Measurements from ENCODE around the gene CRISPLD2.
"Not testable (repeated sequence)": the region's sequence is repeated elsewhere in the genome, so short reads cannot be mapped to it uniquely, and the experiment has no call there.

The CRISPLD2 gene

GRCh38 chr16:84823926-84824325, 4.1 kb downstream of the CRISPLD2 start:
- no peak for DNase-seq

DNA sequence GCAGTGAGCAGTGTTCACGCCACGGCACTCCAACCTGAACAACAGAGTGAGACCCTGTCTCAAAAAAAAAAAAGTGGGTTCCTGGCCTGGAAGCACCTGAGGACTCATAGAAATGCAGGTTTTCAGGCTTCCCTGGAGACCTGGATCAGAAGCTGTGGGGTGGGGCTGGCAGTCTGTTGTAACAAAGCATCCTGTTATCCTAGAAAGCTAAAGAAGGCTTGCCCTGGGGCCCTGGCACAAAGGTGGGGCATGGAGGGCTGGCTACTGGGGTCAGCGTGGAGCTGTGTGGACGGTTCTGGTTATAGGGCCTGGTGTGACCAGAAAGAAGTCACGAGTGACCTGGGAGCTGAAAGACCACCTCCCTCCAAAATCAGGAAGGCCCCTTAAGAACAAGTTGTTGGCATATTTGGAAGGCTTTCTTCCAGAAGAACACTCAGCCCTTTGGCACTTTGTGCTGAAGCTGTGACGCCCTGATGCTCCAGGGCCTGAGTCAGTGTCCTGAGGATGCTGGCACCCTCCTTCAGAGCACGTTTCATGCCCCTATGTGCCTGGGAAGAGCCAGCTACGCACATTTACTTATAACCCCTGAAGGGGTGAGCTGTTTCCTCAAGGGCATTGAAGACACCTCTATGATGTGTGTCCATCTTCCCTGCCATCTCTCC, 6.2 kb downstream of the CRISPLD2 start:
- no peak for DNase-seq

- no peak for DNase-seq
Measured at GRCh38 chr16:84826558-84826941, 6.8 kb downstream of the CRISPLD2 start.

GRCh38 chr16:84827131-84827574, 7.4 kb downstream of the CRISPLD2 start:
- DNase-seq: no peak

DNA sequence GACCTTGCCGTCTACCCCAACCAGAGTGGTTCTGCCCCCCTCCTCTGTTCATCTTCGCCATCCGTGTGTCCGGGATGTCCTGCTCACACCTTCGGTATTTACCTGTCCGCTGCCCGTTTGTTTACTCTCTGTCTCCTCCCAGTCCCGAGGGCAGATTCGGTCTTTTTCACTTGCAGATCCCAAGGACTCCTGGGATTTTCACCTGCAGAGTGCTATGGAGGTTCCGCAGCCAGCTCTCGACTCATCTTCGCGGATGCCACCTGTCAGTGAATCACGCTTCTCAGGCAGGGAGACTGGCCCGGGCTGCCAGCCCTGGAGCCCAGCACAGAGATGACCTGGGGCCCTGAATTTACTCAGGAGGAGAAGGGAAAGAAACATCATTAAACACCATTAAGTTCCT, 8.1 kb downstream of the CRISPLD2 start:
- DNase-seq: no peak

- no peak for DNase-seq
Measured at GRCh38 chr16:84828322-84828721, 8.5 kb downstream of the CRISPLD2 start.

GRCh38 chr16:84829168-84829965, 9.6 kb downstream of the CRISPLD2 start:
- no peak for DNase-seq

DNA sequence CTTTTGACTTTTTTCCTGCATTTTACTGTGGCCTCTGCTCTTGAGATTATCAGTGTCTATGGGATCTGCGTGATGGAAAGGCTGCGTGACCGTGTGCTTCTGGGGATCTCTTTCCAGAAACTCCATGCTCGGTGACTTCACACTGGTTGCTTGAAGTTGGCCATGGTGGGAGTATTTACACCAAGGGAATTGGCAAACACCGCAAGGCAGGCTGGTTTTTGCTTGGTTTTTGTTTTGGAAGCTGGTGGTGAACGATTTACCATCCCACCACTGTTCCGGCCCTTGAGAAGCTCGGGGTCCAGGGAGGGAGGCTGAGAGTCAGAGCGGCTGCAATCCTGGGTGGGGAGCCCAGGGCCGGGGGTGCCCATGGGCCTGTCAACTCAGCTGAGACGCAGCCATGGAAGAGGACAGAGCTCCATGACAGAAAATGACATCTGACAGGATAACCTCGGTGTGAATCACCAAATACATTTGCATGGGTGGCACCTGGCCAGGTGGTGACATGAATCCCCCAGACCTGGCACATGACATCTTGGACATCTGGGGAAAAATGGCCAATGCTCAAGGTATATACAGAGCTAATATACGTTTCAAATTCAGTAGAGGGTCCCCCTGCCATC, 11.1 kb downstream of the CRISPLD2 start:
- no peak for DNase-seq

DNA sequence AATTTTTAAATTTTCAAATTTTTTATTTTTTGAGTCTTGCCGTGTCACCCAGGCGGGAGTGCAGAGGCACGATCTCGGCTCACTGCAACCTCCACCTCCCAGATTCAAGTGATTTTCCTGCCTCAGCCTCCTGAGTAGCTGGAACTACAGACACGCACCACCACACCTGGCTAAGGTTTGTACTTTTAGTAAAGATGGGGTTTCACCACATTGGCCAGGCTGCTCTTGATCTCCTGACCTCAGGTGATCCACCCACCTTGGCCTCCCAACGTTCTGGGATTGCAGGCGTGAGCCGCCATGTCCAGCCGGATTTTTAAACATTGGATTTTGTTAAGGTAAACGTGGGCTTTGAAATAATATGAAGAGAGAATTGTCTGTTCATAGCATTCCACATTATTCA, 11.9 kb downstream of the CRISPLD2 start:
- DNase-seq: not testable (repeated sequence)

- no peak for DNase-seq
Measured at GRCh38 chr16:84832488-84833143, 12.8 kb downstream of the CRISPLD2 start.

GRCh38 chr16:84833144-84833500, 13.3 kb downstream of the CRISPLD2 start:
- no peak for DNase-seq

DNA sequence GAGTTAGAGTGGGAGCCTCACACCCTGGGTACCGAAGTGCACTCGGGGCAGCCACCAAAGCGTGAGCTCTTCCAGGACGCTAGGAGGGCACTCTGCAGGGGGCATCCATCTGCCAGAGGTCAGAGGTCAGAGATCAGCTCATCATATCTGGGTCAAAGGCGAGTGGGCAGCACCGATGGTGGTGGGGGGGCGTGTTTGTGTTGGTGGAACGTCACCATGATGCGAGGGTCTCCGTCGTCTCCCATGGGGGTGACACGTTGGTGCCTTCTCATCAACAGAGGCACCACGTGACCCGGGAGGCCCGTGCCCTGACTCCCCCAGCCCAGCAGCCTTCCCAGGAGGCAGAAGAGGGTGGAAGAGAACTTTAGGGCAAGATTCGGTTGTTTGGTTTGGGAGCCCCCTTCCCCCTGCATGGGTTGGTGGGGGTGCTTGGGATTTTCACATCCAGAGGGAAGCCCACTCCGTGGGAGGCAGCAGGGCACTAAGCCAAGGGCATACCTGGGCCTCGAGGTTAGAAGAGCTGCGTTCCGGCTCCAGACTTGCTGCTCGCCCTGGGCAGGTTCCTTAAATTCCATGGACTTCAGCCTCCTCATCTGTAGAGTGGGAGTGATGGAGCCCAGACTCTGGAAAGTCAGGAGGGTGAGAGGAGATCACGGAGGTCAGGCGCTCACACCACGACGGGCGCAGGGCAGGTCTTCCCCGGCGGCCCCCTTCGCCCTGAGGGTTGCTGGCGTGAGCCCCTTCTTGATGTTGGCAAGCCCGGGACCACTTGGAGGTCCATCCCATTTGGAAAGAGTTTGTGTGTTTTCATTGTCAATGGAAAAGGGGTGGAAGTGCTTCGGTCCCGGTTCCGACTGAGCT, 14.0 kb downstream of the CRISPLD2 start:
- no peak for DNase-seq

DNA sequence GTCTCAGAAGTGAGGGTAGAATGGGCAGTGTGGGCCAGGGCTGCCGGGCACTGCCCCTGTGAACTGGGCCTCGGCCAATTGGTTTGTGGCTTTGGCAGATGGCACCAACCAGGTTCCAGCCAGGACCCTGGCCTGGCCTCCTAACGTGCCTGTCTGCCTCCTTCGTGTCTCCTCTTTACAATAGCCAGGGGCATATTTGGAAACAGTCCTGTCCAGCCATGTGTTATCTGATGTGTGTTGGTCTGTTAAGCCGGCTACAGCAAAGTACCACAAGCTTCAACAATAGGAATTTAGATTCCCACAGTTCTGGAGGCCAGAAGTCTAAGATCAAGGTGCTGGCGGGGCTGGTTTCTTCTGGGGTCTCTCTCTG, 14.6 kb downstream of the CRISPLD2 start:
- no peak for DNase-seq

DNA sequence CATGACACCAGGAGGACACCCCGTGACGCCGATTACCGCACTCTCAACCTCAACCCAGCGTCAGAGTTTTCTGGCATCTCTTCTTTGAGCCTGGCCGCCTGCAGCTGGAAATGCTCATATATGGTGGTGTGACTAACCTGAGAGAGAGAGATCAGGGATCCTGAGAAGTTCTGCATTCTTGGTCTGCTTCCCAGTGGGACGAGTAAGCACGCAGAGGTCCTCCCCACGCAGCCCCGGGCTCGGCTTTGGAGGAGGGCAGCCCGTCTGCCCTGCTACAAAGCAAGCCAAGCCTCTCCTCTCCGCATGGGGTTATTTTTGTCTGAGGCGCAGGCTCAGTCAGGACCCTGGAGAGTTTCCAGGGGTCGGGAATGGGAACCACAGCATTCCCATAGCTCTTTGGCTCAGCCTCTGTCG, 16.5 kb downstream of the CRISPLD2 start:
- DNase-seq: no peak

DNA sequence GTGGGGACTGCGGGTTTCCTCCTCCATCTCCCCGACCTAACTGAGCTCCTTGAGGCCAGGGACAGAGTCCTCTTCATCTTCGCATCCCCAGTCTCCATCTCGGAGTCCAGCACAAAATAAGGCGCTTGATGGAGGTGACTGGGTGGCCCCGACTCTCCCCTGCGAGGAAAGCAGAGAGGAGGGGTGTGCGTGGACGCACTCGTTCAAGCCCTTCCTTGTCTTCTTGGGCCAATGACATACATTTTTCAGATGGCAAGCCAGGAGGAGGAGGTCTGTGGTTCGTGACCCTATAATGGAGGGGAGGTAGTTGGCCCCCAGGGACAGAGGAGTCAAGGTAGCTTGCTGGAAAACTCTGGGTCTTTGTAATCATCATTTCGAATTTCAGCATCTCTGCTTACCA, 17.2 kb downstream of the CRISPLD2 start:
- DNase-seq: no peak

GRCh38 chr16:84838383-84838948, 18.7 kb downstream of the CRISPLD2 start:
- no peak for DNase-seq

DNA sequence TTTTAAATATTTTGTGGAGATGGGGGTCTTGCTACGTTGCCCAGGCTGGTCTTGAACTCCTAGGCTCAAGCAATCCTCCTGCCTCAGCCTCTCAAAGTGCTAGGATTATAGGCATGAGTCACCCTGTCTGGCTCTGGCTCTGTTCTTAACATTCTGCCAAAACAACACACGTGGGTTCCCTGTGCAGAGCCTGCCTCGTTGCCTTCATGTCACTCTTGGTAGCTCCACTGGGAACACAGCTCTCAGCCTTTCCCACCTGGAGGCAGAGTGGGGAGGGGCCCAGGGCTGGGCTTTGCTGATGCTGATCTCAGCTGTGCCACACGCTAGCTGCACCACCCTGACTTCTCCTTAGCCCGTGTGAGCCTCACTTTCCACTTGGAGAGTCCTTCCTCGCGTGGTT, 19.3 kb downstream of the CRISPLD2 start:
- no peak for DNase-seq

DNA sequence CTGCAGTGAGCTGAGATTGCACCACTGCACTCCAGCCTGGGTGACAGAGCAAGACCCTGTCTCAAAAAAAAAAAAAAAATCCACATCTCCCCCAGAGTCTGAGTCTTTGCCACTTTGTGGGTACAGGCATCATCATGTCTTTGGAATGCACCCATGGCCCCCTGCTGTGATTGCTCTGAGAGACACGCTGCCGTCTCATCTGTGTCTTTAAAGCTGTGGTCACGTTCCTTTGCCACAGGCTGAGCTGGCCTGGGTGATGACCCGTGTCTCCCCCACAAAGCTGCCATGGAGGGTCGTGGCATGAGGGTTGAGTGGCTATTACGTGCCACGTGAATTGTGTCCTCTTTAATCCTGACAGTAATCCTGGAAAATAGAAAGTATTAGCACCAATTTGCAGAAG, 20.2 kb downstream of the CRISPLD2 start:
- DNase-seq: no peak

DNA sequence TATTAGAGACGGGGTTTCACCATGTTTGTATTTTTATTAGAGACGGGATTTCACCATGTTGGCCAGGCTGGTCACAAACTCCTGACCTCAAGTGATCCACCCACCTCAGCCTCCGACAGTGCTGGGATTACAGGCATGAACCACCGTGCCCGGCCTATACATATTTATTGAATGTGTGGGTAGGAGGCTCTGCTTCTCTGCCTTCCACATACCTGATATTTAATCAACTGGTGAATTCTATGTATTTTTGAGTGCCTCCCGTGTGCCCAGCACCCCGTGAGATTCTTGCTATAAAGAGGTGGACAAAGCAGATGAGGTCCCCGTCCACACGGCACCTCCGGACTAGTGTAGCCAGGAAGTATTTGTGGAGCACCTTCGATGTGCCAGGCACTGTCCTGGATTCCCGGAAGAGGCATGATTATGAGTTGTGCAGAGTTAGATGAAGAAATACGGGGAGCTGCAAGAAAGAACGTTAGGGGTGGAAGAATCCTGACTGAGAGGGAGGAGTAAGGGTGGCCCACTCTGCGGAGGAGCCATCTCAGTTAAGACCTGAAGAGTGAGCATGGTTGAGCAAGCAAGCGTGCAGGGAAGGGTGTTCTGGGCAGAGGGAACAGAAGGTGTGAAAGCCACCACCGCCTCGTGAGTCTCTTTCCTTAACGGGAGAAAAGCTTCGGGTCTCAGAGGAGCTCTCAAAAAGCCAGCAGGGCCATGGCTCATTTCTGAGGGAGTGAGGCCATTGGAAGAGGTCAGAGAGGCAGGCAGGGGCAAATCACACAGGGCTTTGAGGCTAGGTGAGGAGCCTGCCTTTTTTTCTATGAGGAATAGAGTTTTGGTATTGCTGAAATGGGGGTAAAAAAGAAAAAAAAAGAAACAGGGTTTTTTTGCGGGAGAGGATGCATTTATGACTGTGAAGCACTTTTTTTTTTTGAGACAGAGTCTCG, 21.2 kb downstream of the CRISPLD2 start:
- no peak for DNase-seq

DNA sequence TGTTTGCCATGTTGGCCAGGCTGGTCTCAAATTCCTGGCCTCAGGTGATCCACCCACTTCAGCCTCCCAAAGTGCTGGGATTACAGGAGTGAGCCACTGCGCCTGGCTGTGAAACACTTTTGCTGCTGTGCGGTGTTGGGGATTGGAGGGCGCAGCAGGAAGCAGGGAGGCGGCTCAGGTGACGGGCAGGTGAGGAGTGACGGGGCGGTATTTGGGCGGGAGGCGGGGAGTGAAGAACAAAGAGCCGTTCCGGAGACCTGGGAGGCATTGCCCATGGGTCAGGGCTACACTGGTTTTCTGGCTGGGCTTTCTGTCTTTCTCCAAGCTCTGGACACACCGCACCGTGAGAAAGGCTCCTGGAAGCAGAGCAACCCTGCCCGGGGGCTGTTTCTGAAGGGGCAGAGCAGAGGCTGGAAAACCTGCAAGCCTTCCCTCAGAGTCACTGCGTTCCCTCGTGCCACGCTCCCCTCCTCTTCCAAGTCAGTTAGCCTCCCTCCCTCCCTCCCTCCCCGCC, 22.1 kb downstream of the CRISPLD2 start:
- DNase-seq: no peak
